Nephron progenitor cell (in vitro differentiated cells): ENCODE data around the gene CCDC92B.

Experiments
- DNase-seq: peaks from one replicate; pipeline ENCODE4 v3.0.0; 2021
- H3K27ac Mint-ChIP-seq: 2 replicates; pipeline ENCODE4 v1.8.0; 2021; ENCODE audit warnings: mild to moderate bottlenecking, moderate library complexity, mixed read lengths
- H3K27me3 Mint-ChIP-seq: 2 replicates; pipeline ENCODE4 v1.8.0; 2021; ENCODE audit warnings: mild to moderate bottlenecking, low read depth, mixed read lengths; ENCODE audit not compliant: poor library complexity
- H3K36me3 Mint-ChIP-seq: 2 replicates; pipeline ENCODE4 v1.8.0; 2021; ENCODE audit warnings: low read depth, mixed read lengths
- H3K4me1 Mint-ChIP-seq: 2 replicates; pipeline ENCODE4 v1.8.0; 2021; ENCODE audit warnings: mixed read lengths
- H3K4me3 Mint-ChIP-seq: 2 replicates; pipeline ENCODE4 v1.8.0; 2021; ENCODE audit warnings: mild to moderate bottlenecking, moderate library complexity, mixed read lengths
- H3K9me3 Mint-ChIP-seq: 2 replicates; pipeline ENCODE4 v1.8.0; 2021; ENCODE audit warnings: mild to moderate bottlenecking, moderate library complexity, mixed read lengths
- CTCF ChIP-seq: fragments of 200-600 bp; sonication (generic); IDR thresholded peaks from 2 replicates; pipeline ENCODE4 v1.5.0; 2021; ENCODE audit warnings: antibody characterized with exemption

Gene CCDC92B

GRCh38 chr17:2780931-2781454 is 31.5 kb upstream of the CCDC92B start:
- Mint-ChIP-seq H3K27me3 (peaks cover 34% of the 10 kb centered on the region), H3K36me3 (no peaks in the 10 kb centered on the region), H3K4me3 (no peak overlapping the region), H3K27ac (no peak overlapping the region), H3K4me1 (peaks cover 21% of the 10 kb centered on the region), H3K9me3 (no peaks in the 10 kb centered on the region)
- no peak for DNase-seq
- no peak for TF ChIP-seq CTCF

- no peak for TF ChIP-seq CTCF
- no peak for DNase-seq
- peaks cover 15% of the 10 kb centered on the region for H3K4me1 Mint-ChIP-seq
- H3K27me3 Mint-ChIP-seq = peaks cover 42% of the 10 kb centered on the region
- no peak overlapping the region for H3K27ac Mint-ChIP-seq
- no peak overlapping the region for H3K4me3 Mint-ChIP-seq
- no peaks in the 10 kb centered on the region for H3K36me3 Mint-ChIP-seq
- no peaks in the 10 kb centered on the region for H3K9me3 Mint-ChIP-seq
Measured at GRCh38 chr17:2780256-2780655, 30.8 kb upstream of the CCDC92B start.

- no peak overlapping the region for H3K4me3 Mint-ChIP-seq
- no peak for TF ChIP-seq CTCF
Measured at GRCh38 chr17:2779545-2779944, 30.1 kb upstream of the CCDC92B start.

GRCh38 chr17:2778489-2778888 is 29.0 kb upstream of the CCDC92B start:
- DNase-seq = no peak
- Mint-ChIP-seq H3K27me3 (peaks cover 59% of the 10 kb centered on the region), H3K27ac (no peak overlapping the region), H3K9me3 (no peaks in the 10 kb centered on the region), H3K4me1 (peaks cover 15% of the 10 kb centered on the region), H3K4me3 (no peak overlapping the region), H3K36me3 (no peaks in the 10 kb centered on the region)
- no peak for TF ChIP-seq CTCF

More at GRCh38 chr17:2779545-2779944, 30.1 kb upstream of the CCDC92B start:
- Mint-ChIP-seq H3K4me1 (peaks cover 15% of the 10 kb centered on the region), H3K27me3 (peaks cover 49% of the 10 kb centered on the region), H3K27ac (no peak overlapping the region), H3K36me3 (no peaks in the 10 kb centered on the region), H3K9me3 (no peaks in the 10 kb centered on the region)
- no peak for DNase-seq

GRCh38 chr17:2777242-2777867 is 27.9 kb upstream of the CCDC92B start:
- peaks cover 15% of the 10 kb centered on the region for H3K4me1 Mint-ChIP-seq
- H3K9me3 Mint-ChIP-seq = no peaks in the 10 kb centered on the region
- DNase-seq = no peak
- no peak for TF ChIP-seq CTCF
- H3K4me3 Mint-ChIP-seq = peak overlapping the region; percentile 87
- no peak overlapping the region for H3K27ac Mint-ChIP-seq
- H3K27me3 Mint-ChIP-seq = peaks cover 64% of the 10 kb centered on the region
- H3K36me3 Mint-ChIP-seq = no peaks in the 10 kb centered on the region

GRCh38 chr17:2776589-2777241 is 27.3 kb upstream of the CCDC92B start:
- H3K36me3 Mint-ChIP-seq = no peaks in the 10 kb centered on the region
- H3K27me3 Mint-ChIP-seq = peaks cover 65% of the 10 kb centered on the region
- H3K4me3 Mint-ChIP-seq = peak overlapping the region; percentile 87
- DNase-seq = peak; percentile 82
- H3K27ac Mint-ChIP-seq = no peak overlapping the region
- H3K4me1 Mint-ChIP-seq = peaks cover 12% of the 10 kb centered on the region
- TF ChIP-seq CTCF = no peak
- H3K9me3 Mint-ChIP-seq = no peaks in the 10 kb centered on the region
